ENCODE results near the gene VPS26B.

VPS26B gene

GRCh38 chr11:134270250-134270714 lies 45.8 kb downstream of the VPS26B start:
- Histone ChIP-seq H3K4me3 (ENCODE audit: low read depth, low read length) (no peak overlapping the region), H3K36me3 (no peaks in the 10 kb centered on the region), H3K27me3 (ENCODE audit: insufficient read depth, low read depth, severe bottlenecking) (no peaks in the 10 kb centered on the region), H3K27ac (no peak overlapping the region), H3K9me3 (ENCODE audit: severe bottlenecking) (no peaks in the 10 kb centered on the region)
- peak; percentile 17 for DNase-seq
- peak; percentile 65 for TF ChIP-seq CTCF (IDR thresholded peaks at IDR 0.05; ENCODE audit: low read depth, low read length)

GRCh38 chr11:134271978-134272377 lies 47.5 kb downstream of the VPS26B start:
- no peaks in the 10 kb centered on the region for H3K36me3 ChIP-seq
- H3K27ac ChIP-seq: no peak overlapping the region
- H3K27me3 ChIP-seq (ENCODE audit: insufficient read depth, low read depth, severe bottlenecking): no peaks in the 10 kb centered on the region
- H3K9me3 ChIP-seq (ENCODE audit: severe bottlenecking): no peaks in the 10 kb centered on the region
- no peak overlapping the region for H3K4me3 ChIP-seq (ENCODE audit: low read depth, low read length)
- DNase-seq: no peak
- TF ChIP-seq CTCF (IDR thresholded peaks at IDR 0.05; ENCODE audit: low read depth, low read length): no peak

- TF ChIP-seq CTCF (IDR thresholded peaks at IDR 0.05; ENCODE audit: low read depth, low read length): no peak
- Histone ChIP-seq H3K27ac (no peak overlapping the region), H3K9me3 (ENCODE audit: severe bottlenecking) (no peaks in the 10 kb centered on the region), H3K36me3 (no peaks in the 10 kb centered on the region), H3K27me3 (ENCODE audit: insufficient read depth, low read depth, severe bottlenecking) (no peaks in the 10 kb centered on the region), H3K4me3 (ENCODE audit: low read depth, low read length) (no peak overlapping the region)
- no peak for DNase-seq
These were observed 48.2 kb downstream of the VPS26B start for GRCh38 chr11:134272381-134273316.

DNA sequence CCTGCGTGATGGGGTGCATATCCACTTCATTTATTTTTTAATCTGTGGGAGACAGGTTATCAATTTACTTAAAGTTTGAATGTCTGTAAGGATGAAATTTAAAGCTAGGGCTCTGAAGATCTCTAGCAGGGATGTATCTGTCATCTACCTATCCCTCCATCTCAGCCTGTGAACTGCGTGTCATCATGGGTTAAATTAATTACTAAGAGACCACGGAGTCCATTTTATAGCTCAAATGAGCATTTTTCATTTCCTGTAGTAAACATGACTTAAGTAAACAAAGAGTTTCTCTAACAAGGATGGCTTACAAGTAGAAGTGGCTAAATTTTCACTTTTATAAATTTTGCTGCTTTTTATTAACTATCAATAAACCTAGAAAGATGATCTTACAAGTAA lies 48.8 kb downstream of the VPS26B start:
- no peak overlapping the region for H3K27ac ChIP-seq
- no peak overlapping the region for H3K4me3 ChIP-seq (ENCODE audit: low read depth, low read length)
- no peaks in the 10 kb centered on the region for H3K27me3 ChIP-seq (ENCODE audit: insufficient read depth, low read depth, severe bottlenecking)
- DNase-seq: no peak
- no peaks in the 10 kb centered on the region for H3K9me3 ChIP-seq (ENCODE audit: severe bottlenecking)
- TF ChIP-seq CTCF (IDR thresholded peaks at IDR 0.05; ENCODE audit: low read depth, low read length): no peak
- H3K36me3 ChIP-seq: no peaks in the 10 kb centered on the region

DNA sequence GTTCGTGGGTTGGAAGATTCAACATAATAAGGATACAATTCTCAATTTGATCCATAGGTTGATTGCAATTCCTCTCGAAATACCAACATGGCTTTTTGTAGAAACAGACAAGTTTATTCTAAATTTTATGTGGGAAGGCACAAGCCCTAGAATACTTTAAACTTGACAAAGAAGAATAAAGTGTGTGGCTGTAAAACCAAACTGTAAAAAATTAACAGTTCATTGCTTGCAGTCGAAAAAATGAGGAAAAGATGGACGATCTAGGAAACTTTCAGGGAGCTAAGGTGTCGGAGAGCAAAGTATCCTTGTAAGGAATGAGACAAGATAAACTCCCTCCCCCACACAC lies 50.7 kb downstream of the VPS26B start:
- Histone ChIP-seq H3K4me3 (ENCODE audit: low read depth, low read length) (peak overlapping the region; percentile 84), H3K27me3 (ENCODE audit: insufficient read depth, low read depth, severe bottlenecking) (no peaks in the 10 kb centered on the region)
- TF ChIP-seq CTCF (IDR thresholded peaks at IDR 0.05; ENCODE audit: low read depth, low read length): no peak

More for the DNA sequence above, 50.7 kb downstream of the VPS26B start:
- DNase-seq: no peak
- Histone ChIP-seq H3K27ac (no peak overlapping the region), H3K9me3 (ENCODE audit: severe bottlenecking) (peaks cover 4% of the 10 kb centered on the region), H3K36me3 (no peaks in the 10 kb centered on the region)
